ENCODE data around the gene ZHX3. TPM values are rescaled to one million over a fixed set of nuclear protein-coding genes. Genes with fewer than 3 reads are reported as not detected.
A peak's percentile ranks its signal among the peaks of the same experiment; 100 is the strongest.

The ZHX3 gene
- total and polyA plus RNA-seq, 2 of the 13 experiments (the other 11 are each of a cell fraction or from before 2014, with no cell fraction given): 8.4 to 11.7 TPM

DNA sequence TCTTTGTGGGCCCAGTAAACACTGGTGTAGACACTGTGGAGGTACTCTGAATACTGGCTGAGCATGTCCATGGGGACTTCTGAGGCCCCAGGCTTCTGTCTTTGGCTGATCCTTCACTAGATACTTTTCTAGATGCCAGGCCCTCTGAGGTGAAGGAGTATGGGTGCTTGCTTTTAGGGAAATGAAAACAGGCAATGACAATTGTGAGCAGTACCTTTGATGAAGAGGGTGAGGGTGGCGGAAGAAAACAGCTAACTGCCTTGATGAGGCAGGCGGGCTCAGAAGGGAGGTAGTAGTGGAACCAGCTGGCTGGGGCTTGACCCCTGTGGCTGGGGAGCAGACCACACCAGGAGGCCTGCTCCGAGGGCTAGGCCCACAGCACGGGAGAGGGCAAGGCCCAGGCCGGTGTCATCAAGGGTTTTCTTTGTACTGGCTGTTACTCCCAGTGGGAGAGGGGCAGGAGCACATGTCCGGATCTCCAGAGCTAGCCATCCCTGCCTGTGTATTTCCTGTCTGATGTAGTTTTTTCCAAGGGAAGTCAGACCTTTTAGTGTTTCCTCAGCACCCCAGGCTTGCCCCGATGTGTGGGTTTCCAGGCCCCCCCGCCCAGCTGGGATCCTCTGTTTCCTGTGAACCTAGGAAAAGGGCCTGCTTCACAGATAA is 176.2 kb downstream of the ZHX3 start (continued):
- TF ChIP-seq ZIK1 (CRISPR knock-in tag; IDR thresholded peaks at IDR 0.05; ENCODE audit: borderline replicate concordance, low read depth) (no peak), RXRA (CRISPR knock-in tag; IDR thresholded peaks at IDR 0.05) (peak; percentile 40), FOXK1 (CRISPR knock-in tag; IDR thresholded peaks at IDR 0.05; ENCODE audit: borderline replicate concordance, low read depth) (no peak), ZNF205 (CRISPR knock-in tag; IDR thresholded peaks at IDR 0.05) (no peak), NCOA1 (CRISPR knock-in tag; IDR thresholded peaks at IDR 0.05) (no peak), SCMH1 (CRISPR knock-in tag; IDR thresholded peaks at IDR 0.05; ENCODE audit: borderline replicate concordance) (no peak), ZNF343 (CRISPR knock-in tag; IDR thresholded peaks at IDR 0.05) (no peak), ZNF446 (CRISPR knock-in tag; IDR thresholded peaks at IDR 0.05) (no peak), ZNF264 (CRISPR knock-in tag; IDR thresholded peaks at IDR 0.05) (no peak), MZF1 (CRISPR knock-in tag; IDR thresholded peaks at IDR 0.05; ENCODE audit: borderline replicate concordance) (no peak), ZNF251 (CRISPR knock-in tag; IDR thresholded peaks at IDR 0.05) (peak; percentile 77; the same call in 1 of the 2 replicates), ZFP90 (CRISPR knock-in tag; IDR thresholded peaks at IDR 0.05; ENCODE audit: borderline replicate concordance) (no peak; the same call in 1 of the 2 replicates), NR2F6 (IDR thresholded peaks at IDR 0.05) (peak; percentile 55), NR2F6 (CRISPR knock-in tag; IDR thresholded peaks at IDR 0.05) (peak; percentile 34; the same call in 1 of the 2 replicates), SNRNP70 (IDR thresholded peaks at IDR 0.05; ENCODE audit: low read depth, low read length) (no peak), PREB (CRISPR knock-in tag; IDR thresholded peaks at IDR 0.05) (no peak), ZNF329 (CRISPR knock-in tag; IDR thresholded peaks at IDR 0.05; ENCODE audit: low read depth) (no peak), ZNF558 (CRISPR knock-in tag; IDR thresholded peaks at IDR 0.05; ENCODE audit: borderline replicate concordance) (no peak), KMT2A (CRISPR knock-in tag; IDR thresholded peaks at IDR 0.05) (no peak), THYN1 (CRISPR knock-in tag; IDR thresholded peaks at IDR 0.05; ENCODE audit: borderline replicate concordance, low read depth) (no peak), TERF1 (CRISPR knock-in tag; IDR thresholded peaks at IDR 0.05) (no peak)
- TF ChIP-seq, protein P1, sequence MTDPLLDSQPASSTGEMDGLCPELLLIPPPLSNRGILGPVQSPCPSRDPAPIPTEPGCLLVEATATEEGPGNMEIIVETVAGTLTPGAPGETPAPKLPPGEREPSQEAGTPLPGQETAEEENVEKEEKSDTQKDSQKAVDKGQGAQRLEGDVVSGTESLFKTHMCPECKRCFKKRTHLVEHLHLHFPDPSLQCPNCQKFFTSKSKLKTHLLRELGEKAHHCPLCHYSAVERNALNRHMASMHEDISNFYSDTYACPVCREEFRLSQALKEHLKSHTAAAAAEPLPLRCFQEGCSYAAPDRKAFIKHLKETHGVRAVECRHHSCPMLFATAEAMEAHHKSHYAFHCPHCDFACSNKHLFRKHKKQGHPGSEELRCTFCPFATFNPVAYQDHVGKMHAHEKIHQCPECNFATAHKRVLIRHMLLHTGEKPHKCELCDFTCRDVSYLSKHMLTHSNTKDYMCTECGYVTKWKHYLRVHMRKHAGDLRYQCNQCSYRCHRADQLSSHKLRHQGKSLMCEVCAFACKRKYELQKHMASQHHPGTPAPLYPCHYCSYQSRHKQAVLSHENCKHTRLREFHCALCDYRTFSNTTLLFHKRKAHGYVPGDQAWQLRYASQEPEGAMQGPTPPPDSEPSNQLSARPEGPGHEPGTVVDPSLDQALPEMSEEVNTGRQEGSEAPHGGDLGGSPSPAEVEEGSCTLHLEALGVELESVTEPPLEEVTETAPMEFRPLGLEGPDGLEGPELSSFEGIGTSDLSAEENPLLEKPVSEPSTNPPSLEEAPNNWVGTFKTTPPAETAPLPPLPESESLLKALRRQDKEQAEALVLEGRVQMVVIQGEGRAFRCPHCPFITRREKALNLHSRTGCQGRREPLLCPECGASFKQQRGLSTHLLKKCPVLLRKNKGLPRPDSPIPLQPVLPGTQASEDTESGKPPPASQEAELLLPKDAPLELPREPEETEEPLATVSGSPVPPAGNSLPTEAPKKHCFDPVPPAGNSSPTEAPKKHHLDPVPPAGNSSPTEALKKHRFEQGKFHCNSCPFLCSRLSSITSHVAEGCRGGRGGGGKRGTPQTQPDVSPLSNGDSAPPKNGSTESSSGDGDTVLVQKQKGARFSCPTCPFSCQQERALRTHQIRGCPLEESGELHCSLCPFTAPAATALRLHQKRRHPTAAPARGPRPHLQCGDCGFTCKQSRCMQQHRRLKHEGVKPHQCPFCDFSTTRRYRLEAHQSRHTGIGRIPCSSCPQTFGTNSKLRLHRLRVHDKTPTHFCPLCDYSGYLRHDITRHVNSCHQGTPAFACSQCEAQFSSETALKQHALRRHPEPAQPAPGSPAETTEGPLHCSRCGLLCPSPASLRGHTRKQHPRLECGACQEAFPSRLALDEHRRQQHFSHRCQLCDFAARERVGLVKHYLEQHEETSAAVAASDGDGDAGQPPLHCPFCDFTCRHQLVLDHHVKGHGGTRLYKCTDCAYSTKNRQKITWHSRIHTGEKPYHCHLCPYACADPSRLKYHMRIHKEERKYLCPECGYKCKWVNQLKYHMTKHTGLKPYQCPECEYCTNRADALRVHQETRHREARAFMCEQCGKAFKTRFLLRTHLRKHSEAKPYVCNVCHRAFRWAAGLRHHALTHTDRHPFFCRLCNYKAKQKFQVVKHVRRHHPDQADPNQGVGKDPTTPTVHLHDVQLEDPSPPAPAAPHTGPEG (CRISPR knock-in tag; IDR thresholded peaks at IDR 0.05): no peak
